H1 (cell line): ENCODE measurements around the gene GRAMD4. TPM values are rescaled to one million over a fixed set of nuclear protein-coding genes. Genes with fewer than 3 reads are reported as not detected.

Source experiments
- CTCF ChIA-PET: fragments of 300-600 bp; sonication (Branson Sonifier 250); formaldehyde crosslinking; loops from one replicate; lab custom pipeline; 2021; ENCODE audit not compliant: partially characterized antibody; lab: Charles Lee
- POLR2A ChIA-PET: fragments of 300-600 bp; sonication (Branson Sonifier 250); formaldehyde crosslinking; loops from one replicate; lab custom pipeline; 2021; ENCODE audit warnings: inconsistent platforms; ENCODE audit not compliant: partially characterized antibody; lab: Charles Lee
- DNase-seq, 2 experiments: peaks; one replicate each; pipeline versions ENCODE4 v3.0.0 to v3.0.0-alpha.2; 2010 to 2022; ENCODE audit warnings: low spot score in 2 of 2, low read depth in 1 of 2, mixed read lengths in 1 of 2
- FAIRE-seq: peaks from 2 replicates; lab custom pipeline; 2011; peaks lifted over from hg19 to GRCh38; lab: Jason Lieb, UNC
- H2AFZ ChIP-seq: 2 replicates; pipeline ENCODE4 v1.8.1; 2012; ENCODE audit warnings: low read length, inconsistent platforms
- H2AK5ac ChIP-seq: 2 replicates; pipeline ENCODE4 v1.6.1; 2013; ENCODE audit warnings: low read depth, low read length
- H2BK120ac ChIP-seq: replicated peaks from 2 replicates; pipeline ENCODE3; 2013; ENCODE audit warnings: low read depth, low read length, inconsistent platforms
- H2BK12ac ChIP-seq: 2 replicates; pipeline ENCODE4 v1.6.1; 2013; ENCODE audit warnings: low read depth, low read length
- H2BK15ac ChIP-seq: 2 replicates; pipeline ENCODE4 v1.6.1; 2013; ENCODE audit warnings: low read length
- H2BK20ac ChIP-seq: 2 replicates; pipeline ENCODE4 v1.6.1; 2013; ENCODE audit warnings: low read length
- H2BK5ac ChIP-seq: 2 replicates; pipeline ENCODE4 v1.6.1; 2013; ENCODE audit warnings: low read depth, low read length
- H3K14ac ChIP-seq: 2 replicates; pipeline ENCODE4 v1.6.1; 2013; ENCODE audit warnings: inconsistent platforms; ENCODE audit not compliant: insufficient read length
- H3K18ac ChIP-seq: 2 replicates; pipeline ENCODE4 v1.6.1; 2013; ENCODE audit warnings: low read length; ENCODE audit errors: extremely low read depth
- H3K23ac ChIP-seq: 2 replicates; pipeline ENCODE4 v1.6.1; 2013; ENCODE audit warnings: inconsistent platforms; ENCODE audit not compliant: insufficient read length
- H3K23me2 ChIP-seq: 2 replicates; pipeline ENCODE4 v1.6.1; 2013; ENCODE audit warnings: low read depth, low read length
- H3K27ac ChIP-seq: 2 replicates; pipeline ENCODE4 v1.6.1; 2011; ENCODE audit warnings: low read depth, low read length, inconsistent platforms
- H3K27me3 ChIP-seq, 4 experiments: replicated peaks in 1 of 4; 1 replicate in 1 of 4; 2 replicates in 3 of 4; pipeline versions ENCODE4 v1.6.1 to v1.8.1; 2011 to 2013; ENCODE audit warnings: low read length in 3 of 4, mild to moderate bottlenecking in 3 of 4, inconsistent platforms in 2 of 4, mixed read lengths in 2 of 4, moderate library complexity in 1 of 4; ENCODE audit not compliant: control insufficient read depth in 3 of 4, insufficient read depth in 3 of 4; ENCODE audit errors: extremely low read depth in 1 of 4
- H3K36me3 ChIP-seq, 4 experiments: 2 replicates each; pipeline versions ENCODE4 v1.6.1 to v1.8.1; 2011 to 2013; ENCODE audit warnings: mild to moderate bottlenecking in 4 of 4, low read length in 3 of 4, moderate library complexity in 2 of 4, control low read depth in 1 of 4, inconsistent platforms in 1 of 4; ENCODE audit not compliant: insufficient read depth in 4 of 4, control insufficient read depth in 2 of 4
- H3K4ac ChIP-seq: replicated peaks from 2 replicates; pipeline ENCODE3; 2013; ENCODE audit warnings: low read length, low read depth, mixed read lengths, inconsistent platforms; ENCODE audit not compliant: insufficient read length
- H3K4me1 ChIP-seq, 4 experiments: replicated peaks in 1 of 4; 1 replicate in 1 of 4; 2 replicates in 3 of 4; pipeline versions ENCODE4 v1.6.1 to v1.8.1; 2011 to 2013; ENCODE audit warnings: low read length in 3 of 4, inconsistent platforms in 2 of 4, mixed read lengths in 1 of 4; ENCODE audit not compliant: insufficient read depth in 4 of 4, control insufficient read depth in 3 of 4
- H3K4me2 ChIP-seq, 2 experiments: 2 replicates each; pipeline versions ENCODE4 v1.6.1 to v1.8.1; 2011 to 2013; ENCODE audit warnings: low read depth in 2 of 2, low read length in 2 of 2, control low read depth in 1 of 2, inconsistent platforms in 1 of 2, mild to moderate bottlenecking in 1 of 2; ENCODE audit not compliant: insufficient read depth in 1 of 2
- H3K4me3 ChIP-seq, 4 experiments: fragments of 200-600, 300-600 bp in 1 of 4; sonication (generic), shearing (Covaris generic), sonication (Bioruptor Twin) in 1 of 4; 2 replicates each; pipeline versions ENCODE4 v1.5.1 to v1.8.1; 2011 to 2016; ENCODE audit warnings: low read length in 4 of 4, low read depth in 3 of 4, control low read depth in 2 of 4, inconsistent platforms in 2 of 4, mild to moderate bottlenecking in 2 of 4, mixed read lengths in 1 of 4, moderate library complexity in 1 of 4; ENCODE audit not compliant: insufficient read depth in 2 of 4; ENCODE audit errors: extremely low read depth in 1 of 4
- H3K56ac ChIP-seq: replicated peaks from 2 replicates; pipeline ENCODE3; 2013; ENCODE audit warnings: low read depth, mild to moderate bottlenecking, mixed read lengths, low read length, inconsistent platforms; ENCODE audit not compliant: insufficient read length
- H3K79me1 ChIP-seq: 2 replicates; pipeline ENCODE4 v1.6.1; 2013; ENCODE audit warnings: low read depth, low read length, control low read depth
- H3K79me2 ChIP-seq, 2 experiments: 2 replicates each; pipeline versions ENCODE4 v1.6.1 to v1.8.1; 2012 to 2013; ENCODE audit warnings: low read length in 2 of 2, mild to moderate bottlenecking in 2 of 2, inconsistent platforms in 1 of 2; ENCODE audit not compliant: insufficient read depth in 2 of 2, control insufficient read depth in 1 of 2
- H3K9ac ChIP-seq, 4 experiments: replicated peaks in 1 of 4; 1 replicate in 1 of 4; 2 replicates in 3 of 4; pipeline versions ENCODE4 v1.6.1 to v1.8.1; 2011 to 2013; ENCODE audit warnings: low read depth in 3 of 4, low read length in 3 of 4, control low read depth in 2 of 4, mild to moderate bottlenecking in 2 of 4, moderate library complexity in 2 of 4, inconsistent platforms in 1 of 4; ENCODE audit errors: extremely low read depth in 1 of 4
- H3K9me3 ChIP-seq, 2 experiments: 2 replicates each; pipeline versions ENCODE4 v1.6.1 to v1.8.1; 2012 to 2013; ENCODE audit warnings: mild to moderate bottlenecking in 2 of 2, moderate library complexity in 2 of 2, control low read depth in 1 of 2, inconsistent platforms in 1 of 2, low read depth in 1 of 2, low read length in 1 of 2, mixed read lengths in 1 of 2; ENCODE audit not compliant: insufficient read depth in 2 of 2
- H4K20me1 ChIP-seq, 2 experiments: replicated peaks in 1 of 2; 2 replicates each; pipeline versions ENCODE3 to v1.8.1; 2011 to 2013; ENCODE audit warnings: inconsistent platforms in 2 of 2, low read length in 2 of 2, mild to moderate bottlenecking in 1 of 2; ENCODE audit not compliant: insufficient read depth in 2 of 2, control insufficient read depth in 1 of 2
- H4K5ac ChIP-seq: 2 replicates; pipeline ENCODE4 v1.6.1; 2013; ENCODE audit warnings: low read length, low read depth, mixed read lengths, inconsistent platforms; ENCODE audit not compliant: insufficient read length
- H4K8ac ChIP-seq: 2 replicates; pipeline ENCODE4 v1.8.0; 2013; ENCODE audit warnings: mild to moderate bottlenecking, moderate library complexity, low read length, inconsistent platforms; ENCODE audit not compliant: insufficient read depth; ENCODE audit errors: extremely low read depth
- H4K91ac ChIP-seq: replicated peaks from 2 replicates; pipeline ENCODE3; 2013; ENCODE audit warnings: low read length, mixed read lengths, inconsistent platforms; ENCODE audit not compliant: insufficient read length
- BACH1 ChIP-seq: IDR thresholded peaks from 2 replicates; pipeline ENCODE4 v1.6.1; 2012; ENCODE audit warnings: low read length, improper control_type of control experiment
- CHD2 ChIP-seq: IDR thresholded peaks from 2 replicates; pipeline ENCODE4 v1.6.1; 2012; ENCODE audit warnings: low read length, improper control_type of control experiment
- CTBP2 ChIP-seq: IDR thresholded peaks from 2 replicates; pipeline ENCODE4 v1.7.0; 2011; ENCODE audit warnings: borderline replicate concordance, mild to moderate bottlenecking, moderate library complexity, mixed read lengths, low read length; ENCODE audit not compliant: insufficient read depth, insufficient read length
- CTCF ChIP-seq, 3 experiments: IDR thresholded peaks; 1 replicate in 2 of 3; 2 replicates in 1 of 3; pipeline versions ENCODE4 v1.5.1 to v1.6.1; 2011; ENCODE audit warnings: low read length in 3 of 3, mild to moderate bottlenecking in 3 of 3, inconsistent platforms in 2 of 3, low read depth in 1 of 3, moderate library complexity in 1 of 3; ENCODE audit not compliant: insufficient read depth in 1 of 3; ENCODE audit errors: control extremely low read depth in 1 of 3
- HDAC6 ChIP-seq: IDR thresholded peaks from one replicate; pipeline ENCODE4 v1.7.1; 2012; ENCODE audit warnings: low read depth, mild to moderate bottlenecking, inconsistent platforms, low read length, moderate library complexity
- JUND ChIP-seq: IDR thresholded peaks from 2 replicates; pipeline ENCODE4 v1.6.1; 2011; ENCODE audit warnings: mild to moderate bottlenecking, improper control_type of control experiment, low read length
- RAD21 ChIP-seq, 2 experiments: IDR thresholded peaks in 1 of 2; conservative IDR thresholded peaks in 1 of 2; 2 replicates each; pipeline ENCODE4 v1.6.1; 2011; ENCODE audit warnings: low read depth in 2 of 2, low read length in 2 of 2, improper control_type of control experiment in 1 of 2, inconsistent platforms in 1 of 2, mild to moderate bottlenecking in 1 of 2, moderate library complexity in 1 of 2
- SAP30 ChIP-seq: fragments of 300-600 bp; sonication (generic); IDR thresholded peaks from 2 replicates; pipeline ENCODE4 v1.7.1; 2012; ENCODE audit warnings: low read length, moderate library complexity, mild to moderate bottlenecking, inconsistent platforms; ENCODE audit not compliant: insufficient read depth, insufficient replicate concordance
- SP2 ChIP-seq: IDR thresholded peaks from 2 replicates; pipeline ENCODE4 v1.6.1; 2012; ENCODE audit warnings: mild to moderate bottlenecking, low read length, inconsistent platforms
- TEAD4 ChIP-seq: IDR thresholded peaks from 2 replicates; pipeline ENCODE4 v1.6.1; 2012; ENCODE audit warnings: low read depth, low read length, inconsistent platforms, mixed read lengths
- YY1 ChIP-seq: IDR thresholded peaks from 2 replicates; pipeline ENCODE4 v1.6.1; 2011; ENCODE audit warnings: low read depth, mild to moderate bottlenecking, low read length
- WGBS, 2 experiments: shearing (Covaris generic) in 1 of 2; methylation state at CpG; one replicate each; pipeline versions ENCODE4 v1.1.6 to v1.1.7; 2013 to 2015; ENCODE audit warnings: low lambda C conversion rate in 2 of 2, mixed read lengths in 2 of 2, inconsistent platforms in 1 of 2, low coverage in 1 of 2, missing lambda C conversion rate in 1 of 2; ENCODE audit not compliant: insufficient replicate concordance in 2 of 2, insufficient coverage in 1 of 2, insufficient read length in 1 of 2; ENCODE audit errors: extremely low coverage in 1 of 2, missing lambda C conversion rate in 1 of 2; 5-methylcytosine and 5-hydroxymethylcytosine counted together
- polyA plus RNA-seq, 7 experiments: library from polyadenylated mRNA; depleted of rRNA in 3 of 7; stranded (reverse) in 5 of 7; unstranded in 2 of 7; fragments of >200 nt in 5 of 7; fragments of 200-250 nt in 2 of 7; gene quantifications; 1 replicate in 5 of 7; 2 replicates in 1 of 7; 4 replicates in 1 of 7; pipeline versions ENCODE4 v1.2.1 to v1.2.3, GENCODE V29; 2011 to 2013; ENCODE audit warnings: missing spikeins in 2 of 7, mixed read lengths in 2 of 7
- total RNA-seq: library from RNA; stranded (reverse); fragmentation: NEBNext Ultra II Directional; extraction: Animal tissue kit (Norgen Biotek cat#: 25700); gene quantifications from 2 replicates; pipeline ENCODE4 v1.2.1, GENCODE V29; 2021

Gene GRAMD4
- total and polyA plus RNA-seq, 2 of the 8 experiments (the other 6 are each of a cell fraction or from before 2014, with no cell fraction given), result 7.9 to 25.6 TPM

- H2BK12ac ChIP-seq, result no peak overlapping the region
- no peak overlapping the region for H3K14ac ChIP-seq
- H3K27ac ChIP-seq, result no peak overlapping the region
- H3K79me2 ChIP-seq, result no peaks in the 10 kb centered on the region
- no peak overlapping the region for H3K18ac ChIP-seq
- H4K5ac ChIP-seq, result no peak overlapping the region
- no peak for FAIRE-seq
- no peak overlapping the region for H4K91ac ChIP-seq
- peaks cover 0 to 2% (median 0%) of the 10 kb centered on the region in 4 experiments; a peak in 2 of 7 replicates for H3K4me1 ChIP-seq
- H3K9ac ChIP-seq, result no peak overlapping the region
- CTCF ChIA-PET, result interaction anchor here (4.0 kb wide), 1 partner anchor 14 kb away, joined by 13 read pairs; no protein-coding TSS in a partner anchor
- H4K8ac ChIP-seq, result no peak overlapping the region
- H4K20me1 ChIP-seq, result peaks cover 0 to 4% of the 10 kb centered on the region in 2 experiments
- H3K23me2 ChIP-seq, result no peaks in the 10 kb centered on the region
- no peak overlapping the region for H3K4ac ChIP-seq
- no peak overlapping the region for H2BK15ac ChIP-seq
- H2BK120ac ChIP-seq, result no peak overlapping the region
- no peaks in the 10 kb centered on the region for H3K27me3 ChIP-seq
- H3K79me1 ChIP-seq, result peaks cover 5% of the 10 kb centered on the region; the same call in 1 of the 2 replicates
- H3K4me3 ChIP-seq, result no peak overlapping the region
- no peak overlapping the region for H2BK5ac ChIP-seq
- H3K36me3 ChIP-seq, result no peaks in the 10 kb centered on the region
- no peak for DNase-seq
- H2AK5ac ChIP-seq, result no peak overlapping the region
- POLR2A ChIA-PET, result no interaction called here
- no peak overlapping the region for H3K4me2 ChIP-seq
- H2AFZ ChIP-seq, result no peak overlapping the region
- TF ChIP-seq CHD2 (no peak), SAP30 (no peak), TEAD4 (no peak), JUND (no peak), YY1 (no peak), CTCF (IDR thresholded peaks at IDR 0.05; ENCODE audit: control extremely low read depth in 1 of 3, insufficient read depth in 1 of 3, low read depth in 1 of 3, low read length in 3 of 3) (no peak), BACH1 (no peak), HDAC6 (no peak), CTBP2 (no peak), RAD21 (IDR thresholded peaks at IDR 0.05 in 1 of 2, conservative IDR thresholded peaks at IDR 0.05 in 1 of 2; ENCODE audit: low read depth in 2 of 2, low read length in 2 of 2) (no peak), SP2 (no peak)
- TF ChIP-seq, all 59 proteins: peak for 0
- no peak overlapping the region for H2BK20ac ChIP-seq
- 92% methylated on average over 7 of the region's 10 CpGs; no CpG with 5 or more reads in 1 of the 2 experiments for WGBS, 2 experiments
- H3K56ac ChIP-seq, result no peak overlapping the region
- H3K23ac ChIP-seq, result no peak overlapping the region
- no peaks in the 10 kb centered on the region for H3K9me3 ChIP-seq
These were observed 37.4 kb downstream of the GRAMD4 start for GRCh38 chr22:46657655-46657953.
